Mucosa of gallbladder (tissue), 1 donor: Measurements from ENCODE around the gene ETV1. TPM values are rescaled to one million over a fixed set of nuclear protein-coding genes. Genes with fewer than 3 reads are reported as not detected.

Experiments
- DNase-seq: peaks from one replicate; pipeline ENCODE4 v3.0.0-alpha.2; 2020; ENCODE audit warnings: low spot score
- total RNA-seq: library from RNA; stranded (reverse); gene quantifications from one replicate; pipeline ENCODE4 v1.2.1, GENCODE V29; 2021
- donor health status: DM: no; HTN: no; CAD: no.

ETV1 gene
- total RNA-seq, 1 donor from 2014 or later = 136 TPM

- no peak for DNase-seq
These were observed 109.3 kb downstream of the ETV1 start for GRCh38 chr7:13879994-13880686.

GRCh38 chr7:13879143-13879542 lies 110.3 kb downstream of the ETV1 start:
- no peak for DNase-seq

- no peak for DNase-seq
These were observed 111.3 kb downstream of the ETV1 start for GRCh38 chr7:13878154-13878553.

- no peak for DNase-seq
These were observed 113.9 kb downstream of the ETV1 start for GRCh38 chr7:13875496-13876074.

GRCh38 chr7:13874783-13875182 lies 114.7 kb downstream of the ETV1 start:
- no peak for DNase-seq

- DNase-seq = no peak
These were observed 116.8 kb downstream of the ETV1 start for GRCh38 chr7:13872709-13873108.

GRCh38 chr7:13871008-13871407 lies 118.5 kb downstream of the ETV1 start:
- no peak for DNase-seq

- DNase-seq = no peak
These were observed 128.7 kb downstream of the ETV1 start for GRCh38 chr7:13860734-13861133.

- no peak for DNase-seq
These were observed 133.5 kb downstream of the ETV1 start for GRCh38 chr7:13856012-13856411.

GRCh38 chr7:13852281-13852968 lies 137.0 kb downstream of the ETV1 start:
- DNase-seq = no peak

- DNase-seq = no peak
These were observed 137.7 kb downstream of the ETV1 start for GRCh38 chr7:13851736-13852135.

- DNase-seq = peak; percentile 11
These were observed 139.2 kb downstream of the ETV1 start for GRCh38 chr7:13850185-13850752.

- DNase-seq = no peak
These were observed 140.1 kb downstream of the ETV1 start for GRCh38 chr7:13849163-13849892.

- DNase-seq = no peak
These were observed 140.8 kb downstream of the ETV1 start for GRCh38 chr7:13848681-13849131.

GRCh38 chr7:13846386-13846785 lies 143.1 kb downstream of the ETV1 start:
- DNase-seq = no peak

- DNase-seq = no peak
These were observed 143.9 kb downstream of the ETV1 start for GRCh38 chr7:13845601-13846000.

- DNase-seq = no peak
These were observed 144.5 kb downstream of the ETV1 start for GRCh38 chr7:13844954-13845353.

GRCh38 chr7:13841284-13841683 lies 148.2 kb downstream of the ETV1 start:
- no peak for DNase-seq
